Measurements from ENCODE around the gene SLC46A3. TPM values are rescaled to one million over a fixed set of nuclear protein-coding genes. Genes with fewer than 3 reads are reported as not detected.
A peak's percentile ranks its signal among the peaks of the same experiment; 100 is the strongest.

SLC46A3 gene
- total and polyA plus RNA-seq, 4 donors = 7.0 to 63.3 (median 32.6) TPM

DNA sequence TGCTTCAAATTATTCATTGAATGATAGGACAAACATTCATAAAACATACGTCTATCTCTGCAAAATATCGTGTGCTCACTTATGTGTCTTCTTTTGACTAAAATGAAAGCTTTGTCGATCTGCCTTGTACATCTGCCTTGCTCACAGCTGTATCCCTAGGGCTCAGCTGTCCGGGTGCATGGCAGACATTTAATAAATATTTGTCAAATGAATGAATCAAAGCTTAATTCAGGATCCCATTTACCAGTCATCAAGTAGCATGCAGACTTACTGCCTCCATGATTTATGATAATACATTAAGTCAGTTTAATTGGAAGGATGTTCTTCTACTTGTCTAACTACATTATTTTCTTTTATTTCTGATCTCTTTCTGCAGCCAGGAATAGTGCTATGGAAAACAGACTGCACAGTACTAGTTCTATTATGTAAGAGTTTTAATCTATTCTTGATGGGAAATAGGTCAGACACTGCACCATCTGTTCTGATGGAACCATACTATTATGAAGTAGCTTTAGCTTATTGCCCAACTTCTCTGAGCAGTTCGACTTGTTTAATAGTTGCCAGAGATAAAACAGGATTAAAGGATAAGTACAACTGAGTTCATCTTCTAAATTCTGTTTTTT lies 13.2 kb downstream of the SLC46A3 start (continued):
- TF ChIP-seq, protein P1, sequence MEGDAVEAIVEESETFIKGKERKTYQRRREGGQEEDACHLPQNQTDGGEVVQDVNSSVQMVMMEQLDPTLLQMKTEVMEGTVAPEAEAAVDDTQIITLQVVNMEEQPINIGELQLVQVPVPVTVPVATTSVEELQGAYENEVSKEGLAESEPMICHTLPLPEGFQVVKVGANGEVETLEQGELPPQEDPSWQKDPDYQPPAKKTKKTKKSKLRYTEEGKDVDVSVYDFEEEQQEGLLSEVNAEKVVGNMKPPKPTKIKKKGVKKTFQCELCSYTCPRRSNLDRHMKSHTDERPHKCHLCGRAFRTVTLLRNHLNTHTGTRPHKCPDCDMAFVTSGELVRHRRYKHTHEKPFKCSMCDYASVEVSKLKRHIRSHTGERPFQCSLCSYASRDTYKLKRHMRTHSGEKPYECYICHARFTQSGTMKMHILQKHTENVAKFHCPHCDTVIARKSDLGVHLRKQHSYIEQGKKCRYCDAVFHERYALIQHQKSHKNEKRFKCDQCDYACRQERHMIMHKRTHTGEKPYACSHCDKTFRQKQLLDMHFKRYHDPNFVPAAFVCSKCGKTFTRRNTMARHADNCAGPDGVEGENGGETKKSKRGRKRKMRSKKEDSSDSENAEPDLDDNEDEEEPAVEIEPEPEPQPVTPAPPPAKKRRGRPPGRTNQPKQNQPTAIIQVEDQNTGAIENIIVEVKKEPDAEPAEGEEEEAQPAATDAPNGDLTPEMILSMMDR (IDR thresholded peaks at IDR 0.05; ENCODE audit: low read depth, low read length, missing input control) = no peak
- peak; percentile 20 to 49 for TF ChIP-seq HNF4A (conservative IDR thresholded peaks at IDR 0.05)
- TF ChIP-seq SP1 (IDR thresholded peaks at IDR 0.05) = no peak
- TF ChIP-seq FOXA2 (IDR thresholded peaks at IDR 0.05) = no peak
- no peak for TF ChIP-seq JUND (IDR thresholded peaks at IDR 0.05)
- peak; percentile 39 to 65 for TF ChIP-seq RXRA (IDR thresholded peaks at IDR 0.05)
- no peak for TF ChIP-seq NR2F2 (IDR thresholded peaks at IDR 0.05)

DNA sequence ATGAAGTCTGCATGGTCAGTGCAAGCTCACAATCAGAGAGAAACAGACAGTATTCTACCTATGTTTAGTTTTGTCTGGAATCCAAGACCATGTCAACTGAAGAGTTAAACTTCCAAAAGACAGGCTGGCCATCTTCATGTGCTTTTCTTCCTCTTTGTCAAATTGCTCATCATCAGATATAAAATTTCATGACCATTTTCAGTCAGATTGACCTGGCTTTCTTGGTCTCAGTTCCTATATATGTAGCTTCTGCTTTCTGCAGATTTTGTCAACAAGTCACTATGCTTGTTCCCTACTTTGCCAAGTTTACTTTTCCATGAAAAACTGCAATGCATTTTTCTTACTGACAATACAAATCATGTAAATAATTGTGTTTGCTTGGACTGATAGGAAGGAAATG lies 13.9 kb downstream of the SLC46A3 start:
- Histone ChIP-seq H3K4me1 (ENCODE audit: control insufficient read depth in 4 of 4, insufficient read depth in 4 of 4, low read length in 3 of 4) (peaks cover 0 to 6% (median 4%) of the 10 kb centered on the region in 4 donors), H3K27me3 (ENCODE audit: control insufficient read depth in 4 of 4, insufficient read depth in 4 of 4, low read length in 3 of 4) (no peaks in the 10 kb centered on the region), H3K27ac (ENCODE audit: low read depth in 1 of 2, low read length in 2 of 2) (no peak overlapping the region), H3K36me3 (ENCODE audit: control insufficient read depth in 4 of 4, insufficient read depth in 3 of 4, low read depth in 1 of 4, low read length in 3 of 4) (peaks cover 4 to 46% (median 41%) of the 10 kb centered on the region in 4 donors), H3K4me3 (ENCODE audit: low read depth in 1 of 3, low read length in 3 of 3) (no peak overlapping the region), H3K9ac (ENCODE audit: low read depth in 1 of 2, low read length in 2 of 2) (no peak overlapping the region), H3K9me3 (ENCODE audit: control insufficient read depth in 4 of 4, low read length in 3 of 4) (no peaks in the 10 kb centered on the region)
- TF ChIP-seq EGR1 (IDR thresholded peaks at IDR 0.05; ENCODE audit: low read depth in 2 of 2) (no peak), TAF1 (conservative IDR thresholded peaks at IDR 0.05) (no peak), FOXA2 (IDR thresholded peaks at IDR 0.05) (no peak), RAD21 (IDR thresholded peaks at IDR 0.05) (no peak), NR2F2 (IDR thresholded peaks at IDR 0.05) (no peak), JUND (IDR thresholded peaks at IDR 0.05) (no peak), SP1 (IDR thresholded peaks at IDR 0.05) (no peak), FOXA1 (IDR thresholded peaks at IDR 0.05) (no peak), GABPA (IDR thresholded peaks at IDR 0.05 in 1 of 2, conservative IDR thresholded peaks at IDR 0.05 in 1 of 2) (no peak), YY1 (IDR thresholded peaks at IDR 0.05) (no peak), RXRA (IDR thresholded peaks at IDR 0.05) (no peak)
- TF ChIP-seq, protein P2, sequence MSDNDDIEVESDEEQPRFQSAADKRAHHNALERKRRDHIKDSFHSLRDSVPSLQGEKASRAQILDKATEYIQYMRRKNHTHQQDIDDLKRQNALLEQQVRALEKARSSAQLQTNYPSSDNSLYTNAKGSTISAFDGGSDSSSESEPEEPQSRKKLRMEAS (IDR thresholded peaks at IDR 0.05) = no peak
- TF ChIP-seq, protein P1 (IDR thresholded peaks at IDR 0.05; ENCODE audit: low read depth, low read length, missing input control) = no peak
- TF ChIP-seq, protein P3, sequence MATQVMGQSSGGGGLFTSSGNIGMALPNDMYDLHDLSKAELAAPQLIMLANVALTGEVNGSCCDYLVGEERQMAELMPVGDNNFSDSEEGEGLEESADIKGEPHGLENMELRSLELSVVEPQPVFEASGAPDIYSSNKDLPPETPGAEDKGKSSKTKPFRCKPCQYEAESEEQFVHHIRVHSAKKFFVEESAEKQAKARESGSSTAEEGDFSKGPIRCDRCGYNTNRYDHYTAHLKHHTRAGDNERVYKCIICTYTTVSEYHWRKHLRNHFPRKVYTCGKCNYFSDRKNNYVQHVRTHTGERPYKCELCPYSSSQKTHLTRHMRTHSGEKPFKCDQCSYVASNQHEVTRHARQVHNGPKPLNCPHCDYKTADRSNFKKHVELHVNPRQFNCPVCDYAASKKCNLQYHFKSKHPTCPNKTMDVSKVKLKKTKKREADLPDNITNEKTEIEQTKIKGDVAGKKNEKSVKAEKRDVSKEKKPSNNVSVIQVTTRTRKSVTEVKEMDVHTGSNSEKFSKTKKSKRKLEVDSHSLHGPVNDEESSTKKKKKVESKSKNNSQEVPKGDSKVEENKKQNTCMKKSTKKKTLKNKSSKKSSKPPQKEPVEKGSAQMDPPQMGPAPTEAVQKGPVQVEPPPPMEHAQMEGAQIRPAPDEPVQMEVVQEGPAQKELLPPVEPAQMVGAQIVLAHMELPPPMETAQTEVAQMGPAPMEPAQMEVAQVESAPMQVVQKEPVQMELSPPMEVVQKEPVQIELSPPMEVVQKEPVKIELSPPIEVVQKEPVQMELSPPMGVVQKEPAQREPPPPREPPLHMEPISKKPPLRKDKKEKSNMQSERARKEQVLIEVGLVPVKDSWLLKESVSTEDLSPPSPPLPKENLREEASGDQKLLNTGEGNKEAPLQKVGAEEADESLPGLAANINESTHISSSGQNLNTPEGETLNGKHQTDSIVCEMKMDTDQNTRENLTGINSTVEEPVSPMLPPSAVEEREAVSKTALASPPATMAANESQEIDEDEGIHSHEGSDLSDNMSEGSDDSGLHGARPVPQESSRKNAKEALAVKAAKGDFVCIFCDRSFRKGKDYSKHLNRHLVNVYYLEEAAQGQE (IDR thresholded peaks at IDR 0.05) = no peak
- TF ChIP-seq, protein P4, sequence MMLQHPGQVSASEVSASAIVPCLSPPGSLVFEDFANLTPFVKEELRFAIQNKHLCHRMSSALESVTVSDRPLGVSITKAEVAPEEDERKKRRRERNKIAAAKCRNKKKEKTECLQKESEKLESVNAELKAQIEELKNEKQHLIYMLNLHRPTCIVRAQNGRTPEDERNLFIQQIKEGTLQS (IDR thresholded peaks at IDR 0.05) = no peak
- TF ChIP-seq, protein P5, sequence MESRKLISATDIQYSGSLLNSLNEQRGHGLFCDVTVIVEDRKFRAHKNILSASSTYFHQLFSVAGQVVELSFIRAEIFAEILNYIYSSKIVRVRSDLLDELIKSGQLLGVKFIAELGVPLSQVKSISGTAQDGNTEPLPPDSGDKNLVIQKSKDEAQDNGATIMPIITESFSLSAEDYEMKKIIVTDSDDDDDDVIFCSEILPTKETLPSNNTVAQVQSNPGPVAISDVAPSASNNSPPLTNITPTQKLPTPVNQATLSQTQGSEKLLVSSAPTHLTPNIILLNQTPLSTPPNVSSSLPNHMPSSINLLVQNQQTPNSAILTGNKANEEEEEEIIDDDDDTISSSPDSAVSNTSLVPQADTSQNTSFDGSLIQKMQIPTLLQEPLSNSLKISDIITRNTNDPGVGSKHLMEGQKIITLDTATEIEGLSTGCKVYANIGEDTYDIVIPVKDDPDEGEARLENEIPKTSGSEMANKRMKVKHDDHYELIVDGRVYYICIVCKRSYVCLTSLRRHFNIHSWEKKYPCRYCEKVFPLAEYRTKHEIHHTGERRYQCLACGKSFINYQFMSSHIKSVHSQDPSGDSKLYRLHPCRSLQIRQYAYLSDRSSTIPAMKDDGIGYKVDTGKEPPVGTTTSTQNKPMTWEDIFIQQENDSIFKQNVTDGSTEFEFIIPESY (IDR thresholded peaks at IDR 0.05) = no peak
- DNase-seq (ENCODE audit: low spot score) = no peak
